Measurements from ENCODE around the gene KRT8. TPM values are rescaled to one million over a fixed set of nuclear protein-coding genes. Genes with fewer than 3 reads are reported as not detected.
"Not testable (repeated sequence)": the region's sequence is repeated elsewhere in the genome, so short reads cannot be mapped to it uniquely, and the experiment has no call there.

Gene KRT8
- total and polyA plus RNA-seq, 2 of the 13 experiments (the other 11 are each of a cell fraction or from before 2014, with no cell fraction given), result 498 to 718 TPM

- TF ChIP-seq SNAPC4 (CRISPR knock-in tag; IDR thresholded peaks at IDR 0.05), result peak; percentile 75
- peak; percentile 44 for TF ChIP-seq PHF21A (CRISPR knock-in tag; IDR thresholded peaks at IDR 0.05)
- TF ChIP-seq STAG1 (CRISPR knock-in tag; IDR thresholded peaks at IDR 0.05), result peak; percentile 86
- TF ChIP-seq HNF4G (IDR thresholded peaks at IDR 0.05; ENCODE audit: borderline replicate concordance, low read depth, low read length), result 0 out of 2 replicates have a peak, but pooled peaks have one; percentile 4
- TF ChIP-seq HNF4G (CRISPR knock-in tag; IDR thresholded peaks at IDR 0.05; ENCODE audit: borderline replicate concordance, low read depth); HNF1A (CRISPR knock-in tag; IDR thresholded peaks at IDR 0.05; ENCODE audit: borderline replicate concordance): not testable (repeated sequence)
- TF ChIP-seq IRF9 (CRISPR knock-in tag; IDR thresholded peaks at IDR 0.05; ENCODE audit: borderline replicate concordance), result peak; percentile 60; the same call in 1 of the 2 replicates
- peak; percentile 84 for TF ChIP-seq ZNF136 (CRISPR knock-in tag; IDR thresholded peaks at IDR 0.05; ENCODE audit: low read depth)
- peak; percentile 62; the same call in 1 of the 2 replicates for TF ChIP-seq RFXAP (CRISPR knock-in tag; IDR thresholded peaks at IDR 0.05; ENCODE audit: borderline replicate concordance)
- peak; percentile 49; the same call in 1 of the 2 replicates for TF ChIP-seq ARNT2 (CRISPR knock-in tag; IDR thresholded peaks at IDR 0.05; ENCODE audit: low read depth)
- TF ChIP-seq HNF1A (IDR thresholded peaks at IDR 0.05; ENCODE audit: low read depth), result 0 out of 2 replicates have a peak, but pooled peaks have one; percentile 41
- peak; percentile 27; the same call in 1 of the 2 replicates for TF ChIP-seq ZBTB33 (CRISPR knock-in tag; IDR thresholded peaks at IDR 0.05)
Observed at GRCh38 chr12:52904509-52905300, at the start of gene KRT8 (continued).
